ENCODE results near the gene NONO.

GRCh38 chrX:71253253-71254091 is 30.0 kb upstream of the NONO start:
- peak; percentile 53 for TF ChIP-seq CTCF (IDR thresholded peaks at IDR 0.05)
- no peak for TF ChIP-seq EZH2 (IDR thresholded peaks at IDR 0.05)
